Fibroblast of lung (primary cell): Measurements from ENCODE around the gene KIF1B. TPM values are rescaled to one million over a fixed set of nuclear protein-coding genes. Genes with fewer than 3 reads are reported as not detected.

ENCODE experiments used
- DNase-seq, 2 donors: peaks; one replicate each; pipeline versions ENCODE4 v3.0.0 to v3.0.0-alpha.2; 2010; ENCODE audit warnings: low read depth in 2 of 2
- H2AFZ ChIP-seq: 2 replicates; pipeline ENCODE4 v1.5.1; 2012; ENCODE audit warnings: low read length, control low read depth, inconsistent platforms
- H3K27ac ChIP-seq: 2 replicates; pipeline ENCODE4 v1.5.1; 2011; ENCODE audit warnings: low read length, control low read depth; ENCODE audit not compliant: insufficient read depth
- H3K27me3 ChIP-seq: 2 replicates; pipeline ENCODE4 v1.5.1; 2011; ENCODE audit warnings: mild to moderate bottlenecking, low read length; ENCODE audit not compliant: control insufficient read depth, insufficient read depth
- H3K36me3 ChIP-seq: 2 replicates; pipeline ENCODE4 v1.5.1; 2011; ENCODE audit warnings: low read length; ENCODE audit not compliant: control insufficient read depth, insufficient read depth
- H3K4me1 ChIP-seq: 2 replicates; pipeline ENCODE4 v1.5.1; 2011; ENCODE audit warnings: low read length; ENCODE audit not compliant: control insufficient read depth, insufficient read depth; ENCODE audit errors: extremely low read depth
- H3K4me2 ChIP-seq: 2 replicates; pipeline ENCODE4 v1.5.1; 2011; ENCODE audit warnings: low read length, control low read depth; ENCODE audit not compliant: insufficient read depth; ENCODE audit errors: extremely low read depth
- H3K4me3 ChIP-seq, 4 experiments: fragments of 200-600 bp in 1 of 4; sonication (generic) in 1 of 4; replicated peaks in 1 of 4; 2 replicates each; pipeline ENCODE4 v1.5.1; 2011 to 2016; ENCODE audit warnings: low read length in 4 of 4, low read depth in 3 of 4, mild to moderate bottlenecking in 3 of 4, control low read depth in 2 of 4, inconsistent platforms in 1 of 4, mixed read lengths in 1 of 4; ENCODE audit not compliant: insufficient read depth in 1 of 4; ENCODE audit errors: control extremely low read depth in 1 of 4
- H3K79me2 ChIP-seq: 2 replicates; pipeline ENCODE4 v1.5.1; 2012; ENCODE audit warnings: mild to moderate bottlenecking, low read length, inconsistent platforms; ENCODE audit not compliant: control insufficient read depth, insufficient read depth
- H3K9ac ChIP-seq: 2 replicates; pipeline ENCODE4 v1.5.1; 2011; ENCODE audit warnings: mild to moderate bottlenecking, low read length, control low read depth; ENCODE audit not compliant: insufficient read depth
- H3K9me3 ChIP-seq: 2 replicates; pipeline ENCODE4 v1.5.1; 2012; ENCODE audit warnings: low read depth, low read length; ENCODE audit not compliant: control insufficient read depth, insufficient read depth
- H4K20me1 ChIP-seq: 2 replicates; pipeline ENCODE4 v1.5.1; 2011; ENCODE audit warnings: low read length; ENCODE audit not compliant: control insufficient read depth, insufficient read depth; ENCODE audit errors: extremely low read depth
- EZH2 ChIP-seq: IDR thresholded peaks from 2 replicates; pipeline ENCODE4 v1.5.1; 2012; ENCODE audit warnings: low read length, control low read depth, mild to moderate bottlenecking; ENCODE audit errors: missing control alignments
- polyA plus RNA-seq, 2 donors: library from polyadenylated mRNA; depleted of rRNA in 1 of 2; stranded (reverse) in 1 of 2; unstranded in 1 of 2; fragments of >200 nt; gene quantifications; 2 replicates each; pipeline ENCODE4 v1.2.1, GENCODE V29; 2011 to 2012; ENCODE audit warnings: missing spikeins in 1 of 2
- total RNA-seq: library from RNA; depleted of rRNA; stranded (reverse); fragments of >200 nt; gene quantifications from 2 replicates; pipeline ENCODE4 v1.2.1, GENCODE V29; 2014
- TF ChIP-seq, protein P1 (sequence below), 2 donors: IDR thresholded peaks in 1 of 2; conservative IDR thresholded peaks in 1 of 2; 1 replicate in 1 of 2; 2 replicates in 1 of 2; pipeline ENCODE4 v1.5.1; 2011 to 2012; ENCODE audit warnings: low read length in 2 of 2, control low read depth in 1 of 2, inconsistent platforms in 1 of 2, low read depth in 1 of 2, mild to moderate bottlenecking in 1 of 2

KIF1B gene
- total and polyA plus RNA-seq, 2 donors (not counting 1 experiment from before 2014, with no cell fraction given), result 23.6 to 34.3 TPM

DNA sequence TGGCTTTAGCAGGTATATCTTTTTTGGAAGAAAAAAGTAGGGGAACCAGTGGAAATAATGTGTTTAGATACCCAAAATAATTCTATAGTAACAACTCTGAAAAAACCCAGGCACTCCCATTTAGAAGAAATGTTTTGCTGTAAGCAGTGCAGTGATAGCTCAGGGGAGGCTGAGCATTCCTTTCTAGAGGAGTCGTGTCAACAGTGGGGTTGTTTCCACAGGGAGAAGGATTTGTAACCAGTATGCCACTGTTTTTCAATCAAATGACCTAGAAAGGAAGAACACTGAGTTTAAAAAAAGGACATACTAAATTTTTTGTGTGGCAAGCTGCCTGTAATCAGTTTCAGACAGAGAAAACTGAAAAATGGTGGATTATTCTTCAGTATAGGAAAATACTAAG, 190.9 kb downstream of the KIF1B start:
- H3K27ac ChIP-seq, result no peak overlapping the region
- H3K9me3 ChIP-seq, result no peaks in the 10 kb centered on the region
- peak overlapping the region in 1 of 4 experiments; percentile 94 for H3K4me3 ChIP-seq
- H3K79me2 ChIP-seq, result peaks cover 24% of the 10 kb centered on the region
- peak overlapping the region; percentile 4 for H3K4me2 ChIP-seq
- no peaks in the 10 kb centered on the region for H3K27me3 ChIP-seq
- no peaks in the 10 kb centered on the region for H4K20me1 ChIP-seq
- no peak overlapping the region for H3K9ac ChIP-seq
- TF ChIP-seq, protein P1, sequence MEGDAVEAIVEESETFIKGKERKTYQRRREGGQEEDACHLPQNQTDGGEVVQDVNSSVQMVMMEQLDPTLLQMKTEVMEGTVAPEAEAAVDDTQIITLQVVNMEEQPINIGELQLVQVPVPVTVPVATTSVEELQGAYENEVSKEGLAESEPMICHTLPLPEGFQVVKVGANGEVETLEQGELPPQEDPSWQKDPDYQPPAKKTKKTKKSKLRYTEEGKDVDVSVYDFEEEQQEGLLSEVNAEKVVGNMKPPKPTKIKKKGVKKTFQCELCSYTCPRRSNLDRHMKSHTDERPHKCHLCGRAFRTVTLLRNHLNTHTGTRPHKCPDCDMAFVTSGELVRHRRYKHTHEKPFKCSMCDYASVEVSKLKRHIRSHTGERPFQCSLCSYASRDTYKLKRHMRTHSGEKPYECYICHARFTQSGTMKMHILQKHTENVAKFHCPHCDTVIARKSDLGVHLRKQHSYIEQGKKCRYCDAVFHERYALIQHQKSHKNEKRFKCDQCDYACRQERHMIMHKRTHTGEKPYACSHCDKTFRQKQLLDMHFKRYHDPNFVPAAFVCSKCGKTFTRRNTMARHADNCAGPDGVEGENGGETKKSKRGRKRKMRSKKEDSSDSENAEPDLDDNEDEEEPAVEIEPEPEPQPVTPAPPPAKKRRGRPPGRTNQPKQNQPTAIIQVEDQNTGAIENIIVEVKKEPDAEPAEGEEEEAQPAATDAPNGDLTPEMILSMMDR (conservative IDR thresholded peaks at IDR 0.05 in 1 of 2, IDR thresholded peaks at IDR 0.05 in 1 of 2; ENCODE audit: low read depth in 1 of 2, low read length in 2 of 2), result no peak
- no peak for TF ChIP-seq EZH2
- H2AFZ ChIP-seq, result no peak overlapping the region
- DNase-seq, result peak; percentile 27 to 32
- H3K4me1 ChIP-seq, result peaks cover 8% of the 10 kb centered on the region
- peaks cover 5% of the 10 kb centered on the region for H3K36me3 ChIP-seq

DNA sequence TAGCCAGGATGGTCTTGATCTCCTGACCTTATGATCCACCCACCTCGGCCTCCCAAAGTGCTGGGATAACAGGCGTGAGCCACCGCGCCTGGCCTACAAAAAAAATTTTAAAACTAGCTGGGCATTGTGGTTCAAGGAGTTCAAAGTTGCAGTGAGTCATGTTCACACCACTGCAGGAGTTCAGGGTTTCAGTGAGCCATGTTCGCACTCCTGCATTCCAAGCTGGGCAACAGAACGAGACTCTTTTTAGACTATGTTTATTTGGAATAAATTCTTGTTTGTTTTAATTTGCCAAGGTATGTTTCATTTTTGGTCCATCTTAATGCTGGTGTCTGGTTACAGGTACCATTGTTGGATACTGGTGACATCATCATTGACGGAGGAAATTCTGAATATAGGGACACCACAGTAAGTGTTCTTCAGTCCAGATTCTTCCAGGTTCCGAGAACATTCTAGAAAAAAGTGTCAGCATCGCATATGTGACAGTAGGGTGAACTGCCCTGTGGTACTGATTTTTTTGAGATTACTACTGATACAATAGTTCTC, 192.4 kb downstream of the KIF1B start:
- Histone ChIP-seq H3K9ac (no peak overlapping the region), H3K9me3 (no peaks in the 10 kb centered on the region), H3K4me1 (peaks cover 8% of the 10 kb centered on the region), H3K27ac (no peak overlapping the region), H4K20me1 (no peaks in the 10 kb centered on the region), H3K27me3 (no peaks in the 10 kb centered on the region), H2AFZ (no peak overlapping the region), H3K4me3 (no peak overlapping the region), H3K79me2 (peaks cover 24% of the 10 kb centered on the region), H3K4me2 (no peak overlapping the region), H3K36me3 (peaks cover 12% of the 10 kb centered on the region)
- peak; percentile 49 to 78 for DNase-seq
- no peak for TF ChIP-seq EZH2
- TF ChIP-seq, protein P1 (conservative IDR thresholded peaks at IDR 0.05 in 1 of 2, IDR thresholded peaks at IDR 0.05 in 1 of 2; ENCODE audit: low read depth in 1 of 2, low read length in 2 of 2), result no peak

DNA sequence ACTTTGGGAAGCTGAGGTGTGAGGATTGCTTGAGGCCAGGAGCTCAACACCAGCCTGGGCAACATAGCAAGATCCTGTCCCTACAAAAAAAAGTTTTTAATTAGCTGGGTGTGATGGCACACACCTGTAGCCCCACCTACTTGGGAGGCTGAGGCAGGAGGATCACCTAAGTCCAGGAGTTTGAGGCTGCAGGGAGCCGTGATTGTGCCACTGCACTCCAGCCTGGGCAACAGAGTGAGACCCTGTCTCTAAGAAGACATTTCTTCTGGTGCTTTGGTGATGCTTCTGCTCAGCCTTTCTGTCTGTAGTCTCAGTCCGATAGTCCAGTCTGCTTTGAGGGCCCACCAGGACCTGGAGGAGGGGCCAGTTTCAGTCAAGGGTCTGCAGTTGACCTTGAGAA, 196.8 kb downstream of the KIF1B start:
- Histone ChIP-seq H3K27me3 (no peaks in the 10 kb centered on the region), H3K4me2 (no peak overlapping the region), H3K4me1 (peaks cover 4% of the 10 kb centered on the region), H3K27ac (no peak overlapping the region), H3K36me3 (peaks cover 37% of the 10 kb centered on the region), H3K4me3 (no peak overlapping the region), H3K9me3 (no peaks in the 10 kb centered on the region), H2AFZ (no peak overlapping the region), H3K79me2 (peaks cover under 1% of the 10 kb centered on the region), H3K9ac (no peak overlapping the region), H4K20me1 (no peaks in the 10 kb centered on the region)
- no peak for DNase-seq
- TF ChIP-seq, protein P1 (conservative IDR thresholded peaks at IDR 0.05 in 1 of 2, IDR thresholded peaks at IDR 0.05 in 1 of 2; ENCODE audit: low read depth in 1 of 2, low read length in 2 of 2), result no peak
- no peak for TF ChIP-seq EZH2
